ENCODE data around the gene EML3.

DNA sequence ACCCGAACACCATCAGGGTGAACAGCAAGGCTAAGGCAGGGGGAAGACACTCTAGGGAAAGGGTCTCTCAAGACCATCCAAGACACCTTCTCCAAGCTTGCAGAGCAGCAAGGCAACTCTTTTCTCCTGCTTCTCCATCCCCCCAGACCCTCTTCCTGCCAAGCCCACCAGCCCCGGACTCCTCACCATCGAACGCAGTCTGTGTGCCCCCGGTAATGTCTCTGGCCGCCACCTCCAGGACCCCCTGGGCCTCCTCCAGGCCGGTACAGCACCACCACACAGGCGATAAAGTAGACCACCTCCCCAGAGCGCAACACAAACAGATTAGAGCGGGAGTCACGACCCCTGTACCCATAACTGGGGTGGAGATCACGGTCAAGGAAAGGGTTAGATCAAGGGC is 3.8 kb downstream of the EML3 start:
- TF ChIP-seq POLR2A (IDR thresholded peaks at IDR 0.05): no peak
- TF ChIP-seq, protein P1, sequence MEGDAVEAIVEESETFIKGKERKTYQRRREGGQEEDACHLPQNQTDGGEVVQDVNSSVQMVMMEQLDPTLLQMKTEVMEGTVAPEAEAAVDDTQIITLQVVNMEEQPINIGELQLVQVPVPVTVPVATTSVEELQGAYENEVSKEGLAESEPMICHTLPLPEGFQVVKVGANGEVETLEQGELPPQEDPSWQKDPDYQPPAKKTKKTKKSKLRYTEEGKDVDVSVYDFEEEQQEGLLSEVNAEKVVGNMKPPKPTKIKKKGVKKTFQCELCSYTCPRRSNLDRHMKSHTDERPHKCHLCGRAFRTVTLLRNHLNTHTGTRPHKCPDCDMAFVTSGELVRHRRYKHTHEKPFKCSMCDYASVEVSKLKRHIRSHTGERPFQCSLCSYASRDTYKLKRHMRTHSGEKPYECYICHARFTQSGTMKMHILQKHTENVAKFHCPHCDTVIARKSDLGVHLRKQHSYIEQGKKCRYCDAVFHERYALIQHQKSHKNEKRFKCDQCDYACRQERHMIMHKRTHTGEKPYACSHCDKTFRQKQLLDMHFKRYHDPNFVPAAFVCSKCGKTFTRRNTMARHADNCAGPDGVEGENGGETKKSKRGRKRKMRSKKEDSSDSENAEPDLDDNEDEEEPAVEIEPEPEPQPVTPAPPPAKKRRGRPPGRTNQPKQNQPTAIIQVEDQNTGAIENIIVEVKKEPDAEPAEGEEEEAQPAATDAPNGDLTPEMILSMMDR (IDR thresholded peaks at IDR 0.05): no peak
